Loucy (cell line): ENCODE results near the gene RHBG.

Experiments used
- H2AFZ ChIP-seq: fragments of 200-600 bp; sonication (generic); 2 replicates; pipeline ENCODE4 v1.6.0; 2016; ENCODE audit warnings: antibody characterized with exemption, mild to moderate bottlenecking, low read length, moderate library complexity
- H3F3A ChIP-seq: fragments of 200-600 bp; 2 replicates; pipeline ENCODE4 v1.6.0; 2016; ENCODE audit warnings: antibody characterized with exemption, low read depth, mild to moderate bottlenecking
- H3K27me3 ChIP-seq: fragments of 200-600 bp; sonication (generic); 2 replicates; pipeline ENCODE4 v1.6.1; 2014; ENCODE audit warnings: low read length, mild to moderate bottlenecking; ENCODE audit not compliant: insufficient read depth, poor library complexity, severe bottlenecking
- H3K36me3 ChIP-seq: fragments of 200-600 bp; sonication (generic); 2 replicates; pipeline ENCODE4 v1.6.1; 2016; ENCODE audit warnings: low read length; ENCODE audit not compliant: insufficient read depth
- H3K4me1 ChIP-seq: fragments of 200-600 bp; sonication (generic); 2 replicates; pipeline ENCODE4 v1.5.1; 2014; ENCODE audit warnings: low read length, mild to moderate bottlenecking; ENCODE audit not compliant: insufficient read depth, poor library complexity, severe bottlenecking
- H3K4me2 ChIP-seq: fragments of 200-600 bp; sonication (generic); 2 replicates; pipeline ENCODE4 v1.6.0; 2014; ENCODE audit warnings: antibody characterized with exemption, low read length, low read depth, mild to moderate bottlenecking; ENCODE audit not compliant: poor library complexity, severe bottlenecking
- H3K4me3 ChIP-seq: fragments of 200-600 bp; sonication (generic); 2 replicates; pipeline ENCODE4 v1.5.1; 2014; ENCODE audit warnings: low read length, mild to moderate bottlenecking, mixed read lengths; ENCODE audit not compliant: poor library complexity, severe bottlenecking
- H3K79me2 ChIP-seq: fragments of 200-600 bp; sonication (generic); 2 replicates; pipeline ENCODE4 v1.6.1; 2014; ENCODE audit warnings: low read length; ENCODE audit not compliant: insufficient read depth
- H3K9ac ChIP-seq: fragments of 200-600 bp; sonication (generic); 2 replicates; pipeline ENCODE4 v1.6.0; 2014; ENCODE audit warnings: mild to moderate bottlenecking, low read depth, low read length, moderate library complexity; ENCODE audit not compliant: poor library complexity, severe bottlenecking
- H3K9me2 ChIP-seq: fragments of 200-600 bp; sonication (generic); replicated peaks from 2 replicates; pipeline ENCODE4 v1.6.1; 2016; ENCODE audit warnings: low read depth, low read length, mixed read lengths
- H3K9me3 ChIP-seq: fragments of 200-600 bp; sonication (generic); 2 replicates; pipeline ENCODE4 v1.6.1; 2014; ENCODE audit warnings: mild to moderate bottlenecking, antibody characterized with exemption, low read length, low read depth; ENCODE audit not compliant: insufficient read depth
- H4K20me1 ChIP-seq: fragments of 200-600 bp; sonication (generic); 2 replicates; pipeline ENCODE4 v1.6.0; 2014; ENCODE audit warnings: antibody characterized with exemption, low read length, mild to moderate bottlenecking; ENCODE audit not compliant: insufficient read depth, poor library complexity, severe bottlenecking
- EZH2phosphoT487 ChIP-seq: fragments of 200-600 bp; IDR thresholded peaks from 2 replicates; pipeline ENCODE4 v1.6.1; 2018; ENCODE audit warnings: antibody characterized with exemption, mild to moderate bottlenecking, moderate library complexity, borderline replicate concordance
- TF ChIP-seq, protein P1 (sequence below): fragments of 200-600 bp; sonication (generic); conservative IDR thresholded peaks from 2 replicates; pipeline ENCODE4 v1.5.1; 2014; ENCODE audit warnings: mild to moderate bottlenecking, antibody characterized with exemption, low read length

Gene RHBG

DNA sequence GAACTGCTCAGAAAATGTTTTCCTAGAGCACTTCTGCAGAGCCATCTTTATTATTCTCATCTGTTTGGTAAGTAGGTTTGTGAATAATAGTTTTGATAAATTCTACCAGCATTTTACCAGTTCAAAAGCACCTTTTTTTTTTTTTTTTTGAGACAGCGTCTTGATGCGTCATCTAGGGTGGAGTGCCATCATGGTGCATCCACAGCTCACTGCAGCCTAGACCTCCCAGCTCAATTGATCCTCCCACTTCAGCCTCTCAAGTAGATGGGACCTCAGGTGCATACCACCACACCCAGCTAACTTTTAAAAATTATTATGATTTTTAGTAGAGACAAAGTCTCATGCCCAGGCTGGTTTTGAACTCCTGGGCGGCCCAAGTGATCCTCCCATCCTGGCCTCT, 9.8 kb upstream of the RHBG start:
- no peaks in the 10 kb centered on the region for H3K4me1 ChIP-seq
- no peaks in the 10 kb centered on the region for H3K9me2 ChIP-seq
- H3K9ac ChIP-seq, result no peak overlapping the region
- no peaks in the 10 kb centered on the region for H3K36me3 ChIP-seq
- no peaks in the 10 kb centered on the region for H4K20me1 ChIP-seq
- H3K4me3 ChIP-seq, result no peak overlapping the region
- H3K27me3 ChIP-seq, result no peaks in the 10 kb centered on the region
- no peaks in the 10 kb centered on the region for H3F3A ChIP-seq
- H3K79me2 ChIP-seq, result no peaks in the 10 kb centered on the region
- TF ChIP-seq EZH2phosphoT487, result no peak
- TF ChIP-seq, protein P1, sequence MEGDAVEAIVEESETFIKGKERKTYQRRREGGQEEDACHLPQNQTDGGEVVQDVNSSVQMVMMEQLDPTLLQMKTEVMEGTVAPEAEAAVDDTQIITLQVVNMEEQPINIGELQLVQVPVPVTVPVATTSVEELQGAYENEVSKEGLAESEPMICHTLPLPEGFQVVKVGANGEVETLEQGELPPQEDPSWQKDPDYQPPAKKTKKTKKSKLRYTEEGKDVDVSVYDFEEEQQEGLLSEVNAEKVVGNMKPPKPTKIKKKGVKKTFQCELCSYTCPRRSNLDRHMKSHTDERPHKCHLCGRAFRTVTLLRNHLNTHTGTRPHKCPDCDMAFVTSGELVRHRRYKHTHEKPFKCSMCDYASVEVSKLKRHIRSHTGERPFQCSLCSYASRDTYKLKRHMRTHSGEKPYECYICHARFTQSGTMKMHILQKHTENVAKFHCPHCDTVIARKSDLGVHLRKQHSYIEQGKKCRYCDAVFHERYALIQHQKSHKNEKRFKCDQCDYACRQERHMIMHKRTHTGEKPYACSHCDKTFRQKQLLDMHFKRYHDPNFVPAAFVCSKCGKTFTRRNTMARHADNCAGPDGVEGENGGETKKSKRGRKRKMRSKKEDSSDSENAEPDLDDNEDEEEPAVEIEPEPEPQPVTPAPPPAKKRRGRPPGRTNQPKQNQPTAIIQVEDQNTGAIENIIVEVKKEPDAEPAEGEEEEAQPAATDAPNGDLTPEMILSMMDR, result no peak
- H3K9me3 ChIP-seq, result no peaks in the 10 kb centered on the region
- H2AFZ ChIP-seq, result no peak overlapping the region
- no peak overlapping the region for H3K4me2 ChIP-seq

- H3K9me3 ChIP-seq, result no peaks in the 10 kb centered on the region
- H3K4me3 ChIP-seq, result no peak overlapping the region
- TF ChIP-seq, protein P1, result no peak
- no peak for TF ChIP-seq EZH2phosphoT487
- no peaks in the 10 kb centered on the region for H3K79me2 ChIP-seq
- H3K4me2 ChIP-seq, result no peak overlapping the region
- no peaks in the 10 kb centered on the region for H3K4me1 ChIP-seq
- no peaks in the 10 kb centered on the region for H3K36me3 ChIP-seq
- H3K27me3 ChIP-seq, result no peaks in the 10 kb centered on the region
- H3K9me2 ChIP-seq, result no peaks in the 10 kb centered on the region
- no peak overlapping the region for H3K9ac ChIP-seq
- H4K20me1 ChIP-seq, result no peaks in the 10 kb centered on the region
- H3F3A ChIP-seq, result no peaks in the 10 kb centered on the region
- no peak overlapping the region for H2AFZ ChIP-seq
Observed at GRCh38 chr1:156359973-156360372, 9.0 kb upstream of the RHBG start.

DNA sequence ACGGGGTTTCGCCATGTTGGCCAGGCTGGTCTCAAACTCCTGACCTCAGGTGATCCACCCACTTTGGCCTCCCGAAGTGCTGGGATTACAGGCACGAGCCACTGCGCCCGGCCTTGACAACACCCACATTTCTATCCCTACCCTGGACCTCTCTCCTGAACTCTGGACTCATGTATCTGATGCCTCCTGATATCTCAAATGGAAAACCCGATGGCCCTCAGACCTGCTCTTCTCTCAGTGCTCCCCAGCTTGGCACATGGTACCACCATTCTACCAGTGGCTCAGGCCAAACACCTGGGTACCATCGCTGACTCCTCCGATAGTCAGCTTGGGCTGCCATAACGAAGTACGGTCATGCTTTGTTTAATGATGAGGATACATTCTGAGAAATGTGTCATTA, 8.5 kb upstream of the RHBG start:
- Histone ChIP-seq H3K9ac (no peak overlapping the region), H3K27me3 (no peaks in the 10 kb centered on the region), H3K9me2 (no peaks in the 10 kb centered on the region), H3K4me1 (no peaks in the 10 kb centered on the region), H3K36me3 (no peaks in the 10 kb centered on the region), H3K4me2 (no peak overlapping the region), H3K4me3 (no peak overlapping the region), H3K79me2 (no peaks in the 10 kb centered on the region), H3F3A (no peaks in the 10 kb centered on the region), H2AFZ (no peak overlapping the region), H4K20me1 (no peaks in the 10 kb centered on the region), H3K9me3 (no peaks in the 10 kb centered on the region)
- TF ChIP-seq, protein P1, result no peak
- TF ChIP-seq EZH2phosphoT487, result no peak
